SK-N-SH (cell line): ENCODE measurements around the gene TOMM70. TPM values are rescaled to one million over a fixed set of nuclear protein-coding genes. Genes with fewer than 3 reads are reported as not detected.

Experiments
- CTCF ChIA-PET: fragments of 300-600, 350-600 bp; formaldehyde crosslinking; extraction: SDS; loops from one replicate; lab custom pipeline; 2021; lab: Yijun Ruan, JAX
- POLR2A ChIA-PET: fragments of 350-600 bp; sonication (Branson Sonifier 250); formaldehyde crosslinking; extraction: SDS; loops from one replicate; lab custom pipeline; 2020; ENCODE audit warnings: antibody characterized with exemption, inconsistent platforms; lab: Yijun Ruan, JAX
- DNase-seq: peaks from one replicate; pipeline ENCODE4 v3.0.0; 2012
- H2AFZ ChIP-seq: fragments of 200-600 bp; sonication (generic); 2 replicates; pipeline ENCODE4 v1.8.1; 2016; ENCODE audit warnings: antibody characterized with exemption, mild to moderate bottlenecking, low read depth
- H3F3A ChIP-seq: fragments of 200-600 bp; sonication (generic); replicated peaks from 2 replicates; pipeline ENCODE3; 2016; ENCODE audit warnings: antibody characterized with exemption, mild to moderate bottlenecking; ENCODE audit not compliant: insufficient read depth
- H3K27ac ChIP-seq, 2 experiments: fragments of 200-500 bp in 1 of 2; fragments of 200-600 bp in 1 of 2; sonication (Bioruptor generic) in 1 of 2; sonication (generic), shearing (Covaris generic) in 1 of 2; 2 replicates each; pipeline versions ENCODE4 v1.5.1 to v1.6.1; 2014 to 2016; ENCODE audit warnings: low read depth in 2 of 2, inconsistent platforms in 1 of 2, low read length in 1 of 2, mild to moderate bottlenecking in 1 of 2, mixed read lengths in 1 of 2
- H3K27me3 ChIP-seq: fragments of 200-600 bp; sonication (generic), shearing (Covaris generic); 2 replicates; pipeline ENCODE4 v1.6.1; 2016; ENCODE audit warnings: mixed run types; ENCODE audit not compliant: insufficient read depth
- H3K36me3 ChIP-seq, 2 experiments: fragments of 200-500 bp in 1 of 2; fragments of 200-600 bp in 1 of 2; sonication (Bioruptor generic) in 1 of 2; sonication (generic) in 1 of 2; replicated peaks in 1 of 2; 2 replicates each; pipeline versions ENCODE3 to v1.5.1; 2014 to 2016; ENCODE audit warnings: low read length in 1 of 2, mild to moderate bottlenecking in 1 of 2; ENCODE audit not compliant: insufficient read depth in 2 of 2, control insufficient read depth in 1 of 2
- H3K4me1 ChIP-seq, 2 experiments: fragments of 200-500 bp in 1 of 2; fragments of 200-600 bp in 1 of 2; sonication (Bioruptor generic) in 1 of 2; sonication (generic), shearing (Covaris generic) in 1 of 2; 2 replicates each; pipeline versions ENCODE4 v1.5.1 to v1.6.1; 2014 to 2016; ENCODE audit warnings: low read depth in 1 of 2, low read length in 1 of 2, mixed run types in 1 of 2; ENCODE audit not compliant: insufficient read depth in 2 of 2, control insufficient read depth in 1 of 2
- H3K4me2 ChIP-seq: fragments of 200-600 bp; sonication (generic), shearing (Covaris generic); 2 replicates; pipeline ENCODE4 v1.6.1; 2017; ENCODE audit warnings: mixed run types
- H3K4me3 ChIP-seq, 2 experiments: fragments of 200-500 bp in 1 of 2; fragments of 200-600 bp in 1 of 2; sonication (Bioruptor generic) in 1 of 2; sonication (generic), shearing (Covaris generic) in 1 of 2; 2 replicates each; pipeline versions ENCODE4 v1.5.1 to v1.8.1; 2014 to 2016; ENCODE audit warnings: low read depth in 2 of 2, inconsistent platforms in 1 of 2, low read length in 1 of 2, mild to moderate bottlenecking in 1 of 2, mixed read lengths in 1 of 2, moderate library complexity in 1 of 2
- H3K79me2 ChIP-seq: fragments of 200-600 bp; sonication (generic); 2 replicates; pipeline ENCODE4 v1.8.1; 2017; ENCODE audit warnings: mild to moderate bottlenecking; ENCODE audit not compliant: insufficient read depth
- H3K9ac ChIP-seq: fragments of 200-600 bp; sonication (generic); 2 replicates; pipeline ENCODE4 v1.6.1; 2017; ENCODE audit warnings: mixed run types
- H3K9me2 ChIP-seq: fragments of 200-600 bp; sonication (generic); 2 replicates; pipeline ENCODE4 v1.6.1; 2017; ENCODE audit warnings: mixed run types
- H3K9me3 ChIP-seq: fragments of 200-600 bp; sonication (generic); 2 replicates; pipeline ENCODE4 v1.6.1; 2017; ENCODE audit warnings: mixed run types, mild to moderate bottlenecking, moderate library complexity
- H4K20me1 ChIP-seq: fragments of 200-600 bp; sonication (generic); 2 replicates; pipeline ENCODE4 v1.6.1; 2017; ENCODE audit warnings: mild to moderate bottlenecking, mixed run types; ENCODE audit not compliant: insufficient read depth
- CHD2 ChIP-seq: fragments of 150-350 bp; IDR thresholded peaks from 2 replicates; pipeline ENCODE4 v1.6.1; 2018; ENCODE audit warnings: low read length; ENCODE audit not compliant: partially characterized antibody
- FOSL2 ChIP-seq: IDR thresholded peaks from 2 replicates; pipeline ENCODE4 v1.4.0; 2012; ENCODE audit warnings: low read depth, mild to moderate bottlenecking, moderate library complexity, borderline replicate concordance
- IRF3 ChIP-seq: fragments of 150-350 bp; IDR thresholded peaks from 2 replicates; pipeline ENCODE4 v1.6.1; 2016; ENCODE audit warnings: mild to moderate bottlenecking, low read depth, low read length
- JUND ChIP-seq: IDR thresholded peaks from 2 replicates; pipeline ENCODE4 v1.4.0; 2012
- MAX ChIP-seq: IDR thresholded peaks from 2 replicates; pipeline ENCODE4 v1.4.0; 2012; ENCODE audit warnings: low read depth
- MXI1 ChIP-seq: IDR thresholded peaks from 2 replicates; pipeline ENCODE4 v1.6.1; 2012; ENCODE audit warnings: mild to moderate bottlenecking, low read depth, low read length, improper control_type of control experiment
- NFIC ChIP-seq: IDR thresholded peaks from 2 replicates; pipeline ENCODE4 v1.4.0; 2012; ENCODE audit warnings: borderline replicate concordance
- NRF1 ChIP-seq: IDR thresholded peaks from 2 replicates; pipeline ENCODE4 v1.6.1; 2012; ENCODE audit warnings: low read depth, mild to moderate bottlenecking, low read length
- POLR2AphosphoS5 ChIP-seq: IDR thresholded peaks from 2 replicates; pipeline ENCODE4 v1.6.1; 2012; ENCODE audit warnings: low read depth, low read length
- RFX5 ChIP-seq: IDR thresholded peaks from 2 replicates; pipeline ENCODE4 v1.6.1; 2012; ENCODE audit warnings: mild to moderate bottlenecking, improper control_type of control experiment, low read length
- RXRA ChIP-seq: IDR thresholded peaks from 2 replicates; pipeline ENCODE4 v1.4.0; 2012; ENCODE audit warnings: low read depth, mild to moderate bottlenecking, borderline replicate concordance
- SIN3A ChIP-seq: IDR thresholded peaks from 2 replicates; pipeline ENCODE4 v1.6.1; 2012; ENCODE audit warnings: low read depth, mild to moderate bottlenecking, low read length, moderate library complexity, borderline replicate concordance
- USF1 ChIP-seq: IDR thresholded peaks from 2 replicates; pipeline ENCODE4 v1.4.0; 2012; ENCODE audit warnings: low read depth, borderline replicate concordance
- WGBS: methylation state at CpG from one replicate; pipeline ENCODE4 v1.1.6; 2017; ENCODE audit warnings: low lambda C conversion rate; 5-methylcytosine and 5-hydroxymethylcytosine counted together
- polyA plus RNA-seq, 3 experiments: library from polyadenylated mRNA; depleted of rRNA; stranded (reverse); fragments of >200 nt; gene quantifications; 2 replicates each; pipeline ENCODE4 v1.2.3, GENCODE V29; 2012
- TF ChIP-seq, protein P1 (sequence below): IDR thresholded peaks from 2 replicates; pipeline ENCODE4 v1.4.0; 2012; ENCODE audit warnings: low read depth, borderline replicate concordance
- TF ChIP-seq, protein P2 (sequence below): fragments of 200-600 bp; sonication (generic); IDR thresholded peaks from 2 replicates; pipeline ENCODE4 v1.6.1; 2017; ENCODE audit warnings: antibody characterized with exemption, mild to moderate bottlenecking, moderate library complexity
- TF ChIP-seq, protein P3 (sequence below): IDR thresholded peaks from 2 replicates; pipeline ENCODE4; 2012

The TOMM70 gene
- polyA plus RNA-seq, 1 of the 3 experiments (the other 2 are of a cell fraction), result 17.4 TPM

DNA sequence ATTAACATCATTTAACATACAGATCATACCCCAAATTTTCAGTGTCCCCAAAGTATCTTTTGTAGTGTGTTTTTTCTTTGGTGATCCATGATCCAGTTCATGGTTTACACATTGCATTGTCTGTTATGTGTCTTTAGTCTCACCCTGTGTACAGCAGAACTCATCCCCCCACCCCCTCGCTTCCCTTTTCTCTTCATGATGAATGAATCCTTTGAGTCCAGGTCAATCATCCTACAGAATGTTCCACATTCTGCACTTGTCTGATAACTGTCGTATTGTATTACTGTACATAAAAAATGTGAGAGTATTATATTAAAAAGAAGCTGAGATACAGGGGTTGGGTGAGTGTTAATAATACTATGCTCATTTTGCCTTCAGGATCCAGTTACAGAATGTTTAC is 80.9 kb downstream of the TOMM70 start:
- Histone ChIP-seq H3K36me3 (peaks cover 36 to 49% of the 10 kb centered on the region in 2 experiments), H3K9me2 (no peaks in the 10 kb centered on the region), H3K4me2 (no peak overlapping the region), H3K4me3 (no peak overlapping the region), H2AFZ (no peak overlapping the region), H4K20me1 (no peaks in the 10 kb centered on the region), H3K27me3 (no peaks in the 10 kb centered on the region), H3K9ac (no peak overlapping the region), H3K9me3 (no peaks in the 10 kb centered on the region), H3K79me2 (no peaks in the 10 kb centered on the region; the same call in 1 of the 2 replicates), H3K27ac (no peak overlapping the region), H3F3A (peaks cover 17% of the 10 kb centered on the region), H3K4me1 (peaks cover 0 to 2% of the 10 kb centered on the region in 2 experiments; a peak in 1 of 4 replicates)
- 95% methylated on average over 2 of the region's 2 CpGs for WGBS
- TF ChIP-seq, protein P1, sequence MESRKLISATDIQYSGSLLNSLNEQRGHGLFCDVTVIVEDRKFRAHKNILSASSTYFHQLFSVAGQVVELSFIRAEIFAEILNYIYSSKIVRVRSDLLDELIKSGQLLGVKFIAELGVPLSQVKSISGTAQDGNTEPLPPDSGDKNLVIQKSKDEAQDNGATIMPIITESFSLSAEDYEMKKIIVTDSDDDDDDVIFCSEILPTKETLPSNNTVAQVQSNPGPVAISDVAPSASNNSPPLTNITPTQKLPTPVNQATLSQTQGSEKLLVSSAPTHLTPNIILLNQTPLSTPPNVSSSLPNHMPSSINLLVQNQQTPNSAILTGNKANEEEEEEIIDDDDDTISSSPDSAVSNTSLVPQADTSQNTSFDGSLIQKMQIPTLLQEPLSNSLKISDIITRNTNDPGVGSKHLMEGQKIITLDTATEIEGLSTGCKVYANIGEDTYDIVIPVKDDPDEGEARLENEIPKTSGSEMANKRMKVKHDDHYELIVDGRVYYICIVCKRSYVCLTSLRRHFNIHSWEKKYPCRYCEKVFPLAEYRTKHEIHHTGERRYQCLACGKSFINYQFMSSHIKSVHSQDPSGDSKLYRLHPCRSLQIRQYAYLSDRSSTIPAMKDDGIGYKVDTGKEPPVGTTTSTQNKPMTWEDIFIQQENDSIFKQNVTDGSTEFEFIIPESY, result no peak
- no peak for TF ChIP-seq MXI1
- TF ChIP-seq, protein P2, sequence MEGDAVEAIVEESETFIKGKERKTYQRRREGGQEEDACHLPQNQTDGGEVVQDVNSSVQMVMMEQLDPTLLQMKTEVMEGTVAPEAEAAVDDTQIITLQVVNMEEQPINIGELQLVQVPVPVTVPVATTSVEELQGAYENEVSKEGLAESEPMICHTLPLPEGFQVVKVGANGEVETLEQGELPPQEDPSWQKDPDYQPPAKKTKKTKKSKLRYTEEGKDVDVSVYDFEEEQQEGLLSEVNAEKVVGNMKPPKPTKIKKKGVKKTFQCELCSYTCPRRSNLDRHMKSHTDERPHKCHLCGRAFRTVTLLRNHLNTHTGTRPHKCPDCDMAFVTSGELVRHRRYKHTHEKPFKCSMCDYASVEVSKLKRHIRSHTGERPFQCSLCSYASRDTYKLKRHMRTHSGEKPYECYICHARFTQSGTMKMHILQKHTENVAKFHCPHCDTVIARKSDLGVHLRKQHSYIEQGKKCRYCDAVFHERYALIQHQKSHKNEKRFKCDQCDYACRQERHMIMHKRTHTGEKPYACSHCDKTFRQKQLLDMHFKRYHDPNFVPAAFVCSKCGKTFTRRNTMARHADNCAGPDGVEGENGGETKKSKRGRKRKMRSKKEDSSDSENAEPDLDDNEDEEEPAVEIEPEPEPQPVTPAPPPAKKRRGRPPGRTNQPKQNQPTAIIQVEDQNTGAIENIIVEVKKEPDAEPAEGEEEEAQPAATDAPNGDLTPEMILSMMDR, result no peak
- no peak for TF ChIP-seq RFX5
- TF ChIP-seq POLR2AphosphoS5, result no peak
- no peak for TF ChIP-seq NFIC
- no peak for TF ChIP-seq SIN3A
- no peak for TF ChIP-seq NRF1
- no peak for TF ChIP-seq MAX
- no peak for TF ChIP-seq FOSL2
- TF ChIP-seq RXRA, result no peak
- TF ChIP-seq, protein P3, sequence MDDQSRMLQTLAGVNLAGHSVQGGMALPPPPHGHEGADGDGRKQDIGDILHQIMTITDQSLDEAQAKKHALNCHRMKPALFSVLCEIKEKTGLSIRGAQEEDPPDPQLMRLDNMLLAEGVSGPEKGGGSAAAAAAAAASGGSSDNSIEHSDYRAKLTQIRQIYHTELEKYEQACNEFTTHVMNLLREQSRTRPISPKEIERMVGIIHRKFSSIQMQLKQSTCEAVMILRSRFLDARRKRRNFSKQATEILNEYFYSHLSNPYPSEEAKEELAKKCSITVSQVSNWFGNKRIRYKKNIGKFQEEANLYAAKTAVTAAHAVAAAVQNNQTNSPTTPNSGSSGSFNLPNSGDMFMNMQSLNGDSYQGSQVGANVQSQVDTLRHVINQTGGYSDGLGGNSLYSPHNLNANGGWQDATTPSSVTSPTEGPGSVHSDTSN, result no peak
- no peak for TF ChIP-seq JUND
- no peak for TF ChIP-seq CHD2
- no peak for TF ChIP-seq IRF3
- no peak for TF ChIP-seq USF1
- ChIA-PET POLR2A (no interaction called here), CTCF (no interaction called here)
- DNase-seq, result no peak
